GM10248 (cell line): ENCODE results near the gene TNIK.

Experiments used
- CTCF ChIA-PET: fragments of 300-600 bp; sonication (Branson Sonifier 250); formaldehyde crosslinking; extraction: SDS; loops from one replicate; lab custom pipeline; 2021; ENCODE audit warnings: antibody characterized with exemption; lab: Yijun Ruan, JAX
- POLR2A ChIA-PET: fragments of 350-650 bp; sonication (Branson Sonifier 250); formaldehyde crosslinking; extraction: SDS; loops from one replicate; lab custom pipeline; 2020; ENCODE audit warnings: antibody characterized with exemption; lab: Yijun Ruan, JAX
- DNase-seq: peaks from one replicate; pipeline ENCODE4 v3.0.0; 2012; ENCODE audit errors: extremely low spot score
- TF ChIP-seq, protein P1 (sequence below): IDR thresholded peaks from 2 replicates; pipeline ENCODE4 v1.5.1; 2012; ENCODE audit warnings: mild to moderate bottlenecking, low read depth; ENCODE audit errors: extremely low read depth, missing control alignments, control extremely low read depth

Gene TNIK

DNA sequence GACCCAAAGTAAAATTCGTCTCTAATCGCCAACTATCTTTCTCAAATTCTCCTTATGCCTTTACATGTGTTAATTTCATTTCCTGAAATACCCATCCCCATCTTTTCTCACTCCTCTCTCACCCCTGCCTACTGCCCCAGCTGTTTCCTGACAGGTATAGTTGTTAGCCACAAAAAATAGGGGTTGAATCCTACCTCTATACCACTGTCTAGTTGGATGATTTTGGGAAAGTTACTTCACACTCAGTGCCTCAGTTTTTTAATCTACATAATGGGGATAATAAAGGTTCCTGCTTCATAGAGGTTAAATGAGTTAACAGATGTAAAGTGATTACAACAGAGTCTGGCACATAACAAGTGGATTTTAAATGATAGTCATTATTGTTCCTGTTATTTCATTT lies 189.7 kb downstream of the TNIK start:
- POLR2A ChIA-PET = no interaction called here
- CTCF ChIA-PET = interaction anchor here (0.8 to 4.8 kb wide), 12 partner anchors 10 to 111 kb away, joined by 3 to 34 read pairs (median 4); no protein-coding TSS in a partner anchor
- TF ChIP-seq, protein P1, sequence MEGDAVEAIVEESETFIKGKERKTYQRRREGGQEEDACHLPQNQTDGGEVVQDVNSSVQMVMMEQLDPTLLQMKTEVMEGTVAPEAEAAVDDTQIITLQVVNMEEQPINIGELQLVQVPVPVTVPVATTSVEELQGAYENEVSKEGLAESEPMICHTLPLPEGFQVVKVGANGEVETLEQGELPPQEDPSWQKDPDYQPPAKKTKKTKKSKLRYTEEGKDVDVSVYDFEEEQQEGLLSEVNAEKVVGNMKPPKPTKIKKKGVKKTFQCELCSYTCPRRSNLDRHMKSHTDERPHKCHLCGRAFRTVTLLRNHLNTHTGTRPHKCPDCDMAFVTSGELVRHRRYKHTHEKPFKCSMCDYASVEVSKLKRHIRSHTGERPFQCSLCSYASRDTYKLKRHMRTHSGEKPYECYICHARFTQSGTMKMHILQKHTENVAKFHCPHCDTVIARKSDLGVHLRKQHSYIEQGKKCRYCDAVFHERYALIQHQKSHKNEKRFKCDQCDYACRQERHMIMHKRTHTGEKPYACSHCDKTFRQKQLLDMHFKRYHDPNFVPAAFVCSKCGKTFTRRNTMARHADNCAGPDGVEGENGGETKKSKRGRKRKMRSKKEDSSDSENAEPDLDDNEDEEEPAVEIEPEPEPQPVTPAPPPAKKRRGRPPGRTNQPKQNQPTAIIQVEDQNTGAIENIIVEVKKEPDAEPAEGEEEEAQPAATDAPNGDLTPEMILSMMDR = no peak
- DNase-seq = no peak

- no peak for DNase-seq
- ChIA-PET POLR2A (no interaction called here), CTCF (interaction anchor here (1.0 to 4.8 kb wide), 11 partner anchors 10 to 112 kb away, joined by 3 to 34 read pairs (median 5); no protein-coding TSS in a partner anchor)
- TF ChIP-seq, protein P1 = no peak
These were observed 190.7 kb downstream of the TNIK start for GRCh38 chr3:171269542-171269941.

DNA sequence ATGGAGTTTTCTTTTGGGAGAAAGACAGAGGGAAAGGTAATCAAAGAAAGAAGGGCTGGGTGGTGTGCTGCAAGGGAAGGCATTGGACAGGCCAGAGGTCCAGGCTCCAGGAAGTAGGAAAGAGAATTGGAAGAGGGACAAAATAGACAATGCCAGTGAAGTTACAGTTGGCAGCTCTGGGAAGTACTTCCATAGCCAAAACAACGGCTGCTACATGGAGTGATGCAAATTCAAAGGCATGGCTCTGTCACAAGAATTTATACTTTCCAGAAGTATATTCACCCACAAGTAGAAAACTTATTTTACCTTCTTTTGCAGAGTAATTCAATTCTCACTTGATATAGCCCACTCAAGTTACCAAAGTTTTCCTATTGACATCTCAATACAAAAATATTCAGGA lies 191.5 kb downstream of the TNIK start:
- CTCF ChIA-PET = interaction anchor here (1.1 to 4.8 kb wide), 5 partner anchors 9 to 22 kb away, joined by 3 to 34 read pairs (median 7); no protein-coding TSS in a partner anchor
- POLR2A ChIA-PET = no interaction called here
- no peak for DNase-seq
- TF ChIP-seq, protein P1 = no peak

- TF ChIP-seq, protein P1 = no peak
- no peak for DNase-seq
- ChIA-PET CTCF (interaction anchor here (1.0 to 2.4 kb wide), 5 partner anchors 9 to 83 kb away, joined by 3 to 9 read pairs (median 4); no protein-coding TSS in a partner anchor), POLR2A (no interaction called here)
These were observed 193.1 kb downstream of the TNIK start for GRCh38 chr3:171267104-171267503.

DNA sequence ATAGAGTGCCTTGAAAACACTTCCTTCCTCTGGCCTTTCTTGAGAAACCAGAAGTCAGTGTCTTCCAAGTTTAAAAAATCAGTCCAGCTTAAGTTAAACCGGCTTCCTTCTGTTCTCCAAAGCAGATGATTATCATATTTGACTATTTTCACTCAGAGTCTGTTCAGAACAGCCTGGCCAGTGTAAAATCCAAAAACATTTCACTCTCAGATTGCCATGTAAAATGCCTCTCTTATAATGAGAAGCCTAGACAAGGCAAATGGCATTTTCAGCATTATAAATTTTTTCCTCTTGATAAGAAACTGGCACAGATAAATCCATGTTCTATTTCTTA lies 193.5 kb downstream of the TNIK start:
- DNase-seq = no peak
- ChIA-PET POLR2A (no interaction called here), CTCF (interaction anchor here (1.0 to 1.3 kb wide), 3 partner anchors 10 to 17 kb away, joined by 3 to 9 read pairs (median 3); no protein-coding TSS in a partner anchor)
- TF ChIP-seq, protein P1 = no peak

DNA sequence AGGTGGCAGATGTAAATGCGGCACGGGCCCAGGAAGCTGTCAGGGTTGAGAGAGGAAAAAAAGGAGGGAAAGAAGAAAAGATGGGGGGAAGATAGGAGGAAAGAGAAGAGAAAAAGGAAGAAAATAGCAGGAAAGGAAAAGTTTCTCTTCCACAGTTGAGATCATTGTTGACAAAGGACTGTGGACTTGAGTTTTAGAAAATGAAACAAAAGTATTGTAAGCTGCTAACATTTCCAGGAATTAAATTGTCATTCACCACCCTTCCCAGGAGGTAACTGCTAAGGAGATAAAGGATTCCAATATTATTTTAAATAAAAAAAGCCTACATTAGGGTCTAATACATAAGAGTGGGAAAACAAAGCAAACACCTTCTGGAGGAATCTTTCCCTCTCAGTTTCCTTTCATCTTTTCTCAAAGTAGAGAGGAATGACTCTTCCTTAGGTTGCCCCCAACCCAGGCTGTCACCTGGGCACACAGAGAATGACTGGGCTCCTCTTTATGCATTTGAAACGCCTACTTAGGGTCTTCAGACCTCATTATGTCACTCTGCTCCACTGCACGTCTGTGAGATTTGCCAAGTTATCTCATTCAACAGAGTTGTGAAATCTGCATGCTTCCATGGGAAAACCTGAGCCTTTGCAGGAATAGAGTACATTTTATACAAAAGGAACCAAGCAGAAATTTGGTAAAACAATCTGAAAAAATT lies 194.0 kb downstream of the TNIK start:
- no peak for DNase-seq
- TF ChIP-seq, protein P1 = no peak
- ChIA-PET POLR2A (no interaction called here), CTCF (no interaction called here)
